ENCODE measurements around the gene C16orf46. TPM values are rescaled to one million over a fixed set of nuclear protein-coding genes. Genes with fewer than 3 reads are reported as not detected.
A peak's percentile ranks its signal among the peaks of the same experiment; 100 is the strongest.

The C16orf46 gene
- total RNA-seq, 2 donors from 2014 or later, result 0.54 to 1.3 TPM

DNA sequence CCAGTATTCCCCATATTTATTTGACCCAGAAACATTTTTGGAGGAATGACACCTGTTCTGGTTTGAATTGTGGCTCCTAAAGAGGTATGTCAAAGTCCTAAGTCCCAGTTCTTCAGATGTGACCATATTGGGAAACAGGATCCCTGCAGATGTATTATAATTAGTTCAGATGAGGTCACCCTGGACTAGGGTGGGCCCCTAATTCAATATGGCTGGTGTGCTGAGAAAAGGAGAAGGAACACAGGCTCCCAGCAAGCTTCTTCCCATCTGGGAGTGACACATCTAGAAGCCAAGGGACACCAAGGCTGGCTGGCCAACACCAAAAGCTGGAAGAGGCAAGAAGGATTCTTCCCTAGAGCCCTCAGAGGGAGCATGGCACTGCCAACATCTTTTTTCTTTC, 22.9 kb upstream of the C16orf46 start:
- Histone ChIP-seq H3K27me3 (replicated peaks; ENCODE audit: insufficient read depth) (no peaks in the 10 kb centered on the region), H3K4me1 (ENCODE audit: control insufficient read depth in 1 of 2, low read depth in 2 of 2) (peaks cover 0 to 3% of the 10 kb centered on the region in 2 donors), H3K9me3 (no peaks in the 10 kb centered on the region), H3K27ac (no peak overlapping the region), H3K4me3 (no peak overlapping the region), H3K36me3 (no peaks in the 10 kb centered on the region)
- TF ChIP-seq CTCF (IDR thresholded peaks at IDR 0.05), result no peak
- no peak for DNase-seq (ENCODE audit: low spot score)
- ATAC-seq (ENCODE audit: insufficient number of reproducible peaks, low FRiP score, low read depth), result no peak

DNA sequence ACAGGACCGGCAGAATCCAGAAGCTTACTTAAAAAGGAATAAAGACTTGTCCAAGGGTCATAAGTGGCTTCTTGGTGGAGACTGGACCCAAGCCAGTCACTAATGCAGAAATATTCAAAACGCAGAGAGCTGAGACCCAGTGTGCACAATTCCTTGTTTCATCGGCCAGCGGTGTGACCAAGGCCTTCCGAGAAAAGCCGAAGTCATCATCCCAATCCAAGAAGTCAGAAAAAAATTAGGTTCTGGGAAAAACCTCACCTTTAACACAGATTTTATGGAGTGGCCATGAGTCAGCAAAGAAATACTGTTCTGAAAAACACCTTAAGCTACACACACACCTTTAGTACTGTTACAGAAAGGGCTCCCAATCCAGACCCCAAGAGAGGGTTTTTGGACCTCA, 20.2 kb upstream of the C16orf46 start:
- Histone ChIP-seq H3K27ac (peak overlapping the region in 1 of 2 donors; percentile 64), H3K27me3 (replicated peaks; ENCODE audit: insufficient read depth) (no peaks in the 10 kb centered on the region), H3K36me3 (no peaks in the 10 kb centered on the region), H3K4me1 (ENCODE audit: control insufficient read depth in 1 of 2, low read depth in 2 of 2) (peaks cover 0 to 4% of the 10 kb centered on the region in 2 donors), H3K9me3 (no peaks in the 10 kb centered on the region), H3K4me3 (no peak overlapping the region)
- DNase-seq (ENCODE audit: low spot score) (no peak), ATAC-seq (ENCODE audit: insufficient number of reproducible peaks, low FRiP score, low read depth) (no peak)
- TF ChIP-seq CTCF (IDR thresholded peaks at IDR 0.05), result no peak

DNA sequence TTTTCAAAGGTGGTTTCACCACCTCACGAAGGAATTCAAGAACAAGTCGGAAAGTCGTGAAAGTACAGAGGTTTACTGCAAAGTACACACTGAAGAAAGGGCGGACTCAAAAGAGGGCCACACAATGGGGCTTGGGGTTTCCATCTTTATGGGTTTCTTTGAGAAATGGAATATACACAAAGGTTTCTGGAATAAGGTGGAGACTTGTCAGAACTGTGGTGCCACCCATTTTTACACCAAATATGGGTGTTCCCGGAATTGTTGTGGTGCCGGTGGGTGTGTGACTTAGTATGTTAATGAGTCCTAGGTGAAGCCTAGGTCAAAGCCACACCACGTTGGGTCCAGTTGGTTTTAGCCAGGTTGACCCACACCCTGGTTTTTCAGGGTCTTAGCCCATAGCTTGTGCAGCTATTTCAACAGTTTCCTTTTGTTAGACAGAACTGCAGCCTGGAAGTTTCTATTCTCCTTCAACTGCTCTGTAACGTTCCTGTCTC, 19.7 kb upstream of the C16orf46 start:
- Histone ChIP-seq H3K27ac (peak overlapping the region; percentile 64 to 79), H3K36me3 (no peaks in the 10 kb centered on the region), H3K4me3 (peak overlapping the region; percentile 75), H3K27me3 (replicated peaks; ENCODE audit: insufficient read depth) (no peaks in the 10 kb centered on the region), H3K4me1 (ENCODE audit: control insufficient read depth in 1 of 2, low read depth in 2 of 2) (peaks cover 0 to 4% of the 10 kb centered on the region in 2 donors), H3K9me3 (no peaks in the 10 kb centered on the region)
- ATAC-seq (ENCODE audit: insufficient number of reproducible peaks, low FRiP score, low read depth) (no peak), DNase-seq (ENCODE audit: low spot score) (no peak)
- TF ChIP-seq CTCF (IDR thresholded peaks at IDR 0.05), result no peak

GRCh38 chr16:81095953-81096714, 19.1 kb upstream of the C16orf46 start, which contains the start of gene GCSH:
TSS of gene GCSH (minus strand) at chr16:81096395. CDS start at chr16:81096278, 117 bp downstream.
- H3K27ac ChIP-seq, result peak within 1 kb of the TSS; percentile 64 to 79
- H3K27me3 ChIP-seq (replicated peaks; ENCODE audit: insufficient read depth), result no peaks in the 10 kb centered on the region
- H3K4me1 ChIP-seq (ENCODE audit: control insufficient read depth in 1 of 2, low read depth in 2 of 2), result peaks cover 0 to 4% of the 10 kb centered on the region in 2 donors
- H3K9me3 ChIP-seq, result no peaks in the 10 kb centered on the region
- DNase-seq (ENCODE audit: low spot score) (peak; percentile 97), ATAC-seq (ENCODE audit: insufficient number of reproducible peaks, low FRiP score, low read depth) (peak; percentile 98)
- peak within 1 kb of the TSS; percentile 75 for H3K4me3 ChIP-seq
- no peak for TF ChIP-seq CTCF (IDR thresholded peaks at IDR 0.05)
- no peaks in the 10 kb centered on the region for H3K36me3 ChIP-seq

DNA sequence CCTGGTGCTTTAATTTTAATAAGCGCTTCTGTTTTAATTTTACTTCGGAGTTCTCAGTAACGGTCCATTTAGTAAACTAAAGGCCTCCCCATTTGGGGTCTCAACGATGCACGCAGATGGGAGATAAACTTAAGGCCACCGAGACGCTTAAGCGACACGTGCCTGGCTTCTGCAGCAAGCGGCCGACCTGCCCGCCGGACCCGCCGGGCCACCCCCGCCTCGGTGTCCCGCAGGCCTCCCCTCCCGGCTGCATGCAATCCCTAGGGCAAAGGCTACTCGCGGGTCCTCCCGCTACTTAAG, 18.6 kb upstream of the C16orf46 start:
- no peak for ATAC-seq (ENCODE audit: insufficient number of reproducible peaks, low FRiP score, low read depth)
- no peak for DNase-seq (ENCODE audit: low spot score)
- Histone ChIP-seq H3K4me3 (peak overlapping the region; percentile 75), H3K27me3 (replicated peaks; ENCODE audit: insufficient read depth) (no peaks in the 10 kb centered on the region), H3K27ac (peak overlapping the region; percentile 57 to 79), H3K36me3 (no peaks in the 10 kb centered on the region), H3K4me1 (ENCODE audit: control insufficient read depth in 1 of 2, low read depth in 2 of 2) (peaks cover 0 to 4% of the 10 kb centered on the region in 2 donors), H3K9me3 (no peaks in the 10 kb centered on the region)
- TF ChIP-seq CTCF (IDR thresholded peaks at IDR 0.05), result no peak
